ENCODE measurements around the gene CTSD. TPM values are rescaled to one million over a fixed set of nuclear protein-coding genes. Genes with fewer than 3 reads are reported as not detected.

The CTSD gene
- total RNA-seq, 1 donor from 2014 or later = 949 TPM

DNA sequence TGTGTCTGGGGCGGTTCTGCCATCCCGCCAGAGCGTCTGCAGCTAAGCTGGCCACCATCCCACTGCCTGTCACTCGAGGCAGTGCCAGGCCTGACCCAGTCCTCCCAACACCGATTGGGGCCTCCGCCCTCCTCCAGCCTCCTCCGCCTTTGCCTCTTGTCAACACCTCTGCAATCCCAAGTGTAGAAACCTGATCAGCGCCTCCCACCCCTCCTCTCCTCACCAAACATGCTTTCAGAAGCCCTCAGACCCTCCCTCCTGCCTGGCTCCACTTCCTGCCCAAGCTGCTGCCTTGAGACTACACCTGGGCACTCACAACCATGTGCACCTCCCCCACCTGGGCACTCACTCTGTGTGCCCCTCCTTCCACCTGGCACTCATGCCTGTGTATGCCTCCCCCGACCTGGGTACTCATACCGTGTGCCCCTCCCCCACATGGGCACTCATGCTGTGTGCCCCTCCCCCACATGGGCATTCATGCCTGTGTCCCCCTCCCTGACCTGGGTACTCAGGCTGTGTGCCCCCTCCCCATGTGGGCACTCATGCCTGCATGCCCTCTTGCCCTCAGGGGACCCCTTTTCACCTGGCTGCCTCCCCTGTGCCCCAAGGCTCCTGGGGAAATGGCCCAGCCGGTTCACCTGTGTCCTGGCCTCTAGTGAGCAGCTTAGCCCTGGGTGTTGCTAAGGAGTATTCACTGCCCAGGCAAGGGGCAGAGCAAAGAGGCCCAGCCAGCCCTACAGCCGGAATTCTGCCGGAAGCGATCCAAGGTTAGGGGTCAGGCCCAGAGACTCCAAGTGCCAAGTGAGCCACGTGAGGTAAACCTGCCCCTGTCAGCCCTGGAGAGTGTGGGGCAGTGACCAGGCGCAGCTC is 7.8 kb downstream of the CTSD start:
- H3K4me3 Mint-ChIP-seq (ENCODE audit: unreplicated experiment) = no peak overlapping the region
- H3K27ac Mint-ChIP-seq (ENCODE audit: unreplicated experiment) = peak overlapping the region; percentile 28
- TF ChIP-seq, protein P1, sequence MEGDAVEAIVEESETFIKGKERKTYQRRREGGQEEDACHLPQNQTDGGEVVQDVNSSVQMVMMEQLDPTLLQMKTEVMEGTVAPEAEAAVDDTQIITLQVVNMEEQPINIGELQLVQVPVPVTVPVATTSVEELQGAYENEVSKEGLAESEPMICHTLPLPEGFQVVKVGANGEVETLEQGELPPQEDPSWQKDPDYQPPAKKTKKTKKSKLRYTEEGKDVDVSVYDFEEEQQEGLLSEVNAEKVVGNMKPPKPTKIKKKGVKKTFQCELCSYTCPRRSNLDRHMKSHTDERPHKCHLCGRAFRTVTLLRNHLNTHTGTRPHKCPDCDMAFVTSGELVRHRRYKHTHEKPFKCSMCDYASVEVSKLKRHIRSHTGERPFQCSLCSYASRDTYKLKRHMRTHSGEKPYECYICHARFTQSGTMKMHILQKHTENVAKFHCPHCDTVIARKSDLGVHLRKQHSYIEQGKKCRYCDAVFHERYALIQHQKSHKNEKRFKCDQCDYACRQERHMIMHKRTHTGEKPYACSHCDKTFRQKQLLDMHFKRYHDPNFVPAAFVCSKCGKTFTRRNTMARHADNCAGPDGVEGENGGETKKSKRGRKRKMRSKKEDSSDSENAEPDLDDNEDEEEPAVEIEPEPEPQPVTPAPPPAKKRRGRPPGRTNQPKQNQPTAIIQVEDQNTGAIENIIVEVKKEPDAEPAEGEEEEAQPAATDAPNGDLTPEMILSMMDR (IDR thresholded peaks at IDR 0.05) = no peak
- peaks cover 79% of the 10 kb centered on the region for H3K4me1 Mint-ChIP-seq (ENCODE audit: low read depth)
- no peaks in the 10 kb centered on the region for H3K9me3 Mint-ChIP-seq (ENCODE audit: low read depth)
- DNase-seq (ENCODE audit: low spot score) = peak; percentile 82
- H3K27me3 Mint-ChIP-seq (ENCODE audit: low read depth) = no peaks in the 10 kb centered on the region
- peaks cover 11% of the 10 kb centered on the region for H3K36me3 Mint-ChIP-seq (ENCODE audit: low read depth)

DNA sequence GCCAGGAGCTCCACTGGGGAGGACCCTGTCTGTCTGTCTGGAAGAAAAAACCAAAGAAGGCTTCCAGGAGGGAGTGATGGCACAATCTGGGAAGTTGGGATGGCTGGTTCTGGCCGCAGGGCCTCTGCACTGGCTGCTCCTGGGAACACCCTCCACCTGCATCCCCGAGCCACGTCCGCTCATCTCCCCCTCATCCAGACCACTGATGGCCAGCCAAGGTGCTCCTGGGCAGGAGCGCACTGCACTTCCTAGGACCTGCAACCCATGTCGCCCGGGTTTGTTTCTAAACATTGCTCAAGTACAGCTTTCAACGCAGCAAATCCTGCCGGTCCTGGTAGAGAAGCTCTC is 8.4 kb downstream of the CTSD start:
- peaks cover 11% of the 10 kb centered on the region for H3K36me3 Mint-ChIP-seq (ENCODE audit: low read depth)

DNA sequence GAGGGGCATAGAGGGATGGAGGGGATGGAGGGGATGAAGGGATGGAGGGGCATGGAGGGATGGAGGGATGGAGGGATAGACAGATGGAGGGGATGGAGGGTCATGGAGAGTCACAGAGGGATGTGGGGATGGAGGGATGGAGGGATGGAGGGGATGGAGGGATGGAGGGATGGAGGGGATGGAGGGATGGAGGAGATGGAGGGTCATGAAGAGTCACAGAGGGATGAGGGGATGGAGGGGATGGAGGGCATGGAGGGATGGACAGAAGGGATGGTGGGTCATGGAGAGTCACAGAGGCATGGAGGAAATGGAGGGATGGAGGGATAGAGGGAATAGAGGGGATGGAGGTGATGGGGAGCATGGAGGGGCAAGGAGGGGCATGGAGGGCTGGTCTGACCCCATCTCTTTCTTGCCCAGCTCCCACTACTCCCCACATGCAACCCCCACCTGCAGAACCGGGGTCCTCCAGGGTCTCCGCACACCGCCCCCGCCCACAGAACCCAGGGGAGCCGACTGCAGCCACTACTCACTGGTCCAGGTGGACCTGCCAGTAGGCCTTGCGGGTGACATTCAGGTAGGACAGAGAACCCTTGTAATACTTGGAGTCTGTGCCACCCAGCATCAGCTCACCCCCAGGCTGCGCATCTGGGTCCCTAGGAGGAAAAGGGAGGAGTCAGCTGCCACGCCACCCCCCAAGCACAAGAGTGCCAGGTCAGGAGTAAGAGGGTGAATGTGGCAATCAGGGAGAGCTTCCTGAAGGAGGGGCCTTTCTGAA is 9.2 kb downstream of the CTSD start:
- no peaks in the 10 kb centered on the region for H3K27me3 Mint-ChIP-seq (ENCODE audit: low read depth)
- DNase-seq (ENCODE audit: low spot score) = peak; percentile 84
- no peaks in the 10 kb centered on the region for H3K9me3 Mint-ChIP-seq (ENCODE audit: low read depth)
- no peak overlapping the region for H3K4me3 Mint-ChIP-seq (ENCODE audit: unreplicated experiment)
- H3K36me3 Mint-ChIP-seq (ENCODE audit: low read depth) = peaks cover 11% of the 10 kb centered on the region
- no peak overlapping the region for H3K27ac Mint-ChIP-seq (ENCODE audit: unreplicated experiment)
- TF ChIP-seq, protein P1 (IDR thresholded peaks at IDR 0.05) = no peak
- H3K4me1 Mint-ChIP-seq (ENCODE audit: low read depth) = peaks cover 79% of the 10 kb centered on the region

More for the DNA sequence above, 8.4 kb downstream of the CTSD start:
- TF ChIP-seq, protein P1 (IDR thresholded peaks at IDR 0.05) = no peak
- Mint-ChIP-seq H3K4me1 (ENCODE audit: low read depth) (peaks cover 79% of the 10 kb centered on the region), H3K27ac (ENCODE audit: unreplicated experiment) (peak overlapping the region; percentile 28), H3K4me3 (ENCODE audit: unreplicated experiment) (no peak overlapping the region), H3K9me3 (ENCODE audit: low read depth) (no peaks in the 10 kb centered on the region), H3K27me3 (ENCODE audit: low read depth) (no peaks in the 10 kb centered on the region)
- DNase-seq (ENCODE audit: low spot score) = peak; percentile 68

DNA sequence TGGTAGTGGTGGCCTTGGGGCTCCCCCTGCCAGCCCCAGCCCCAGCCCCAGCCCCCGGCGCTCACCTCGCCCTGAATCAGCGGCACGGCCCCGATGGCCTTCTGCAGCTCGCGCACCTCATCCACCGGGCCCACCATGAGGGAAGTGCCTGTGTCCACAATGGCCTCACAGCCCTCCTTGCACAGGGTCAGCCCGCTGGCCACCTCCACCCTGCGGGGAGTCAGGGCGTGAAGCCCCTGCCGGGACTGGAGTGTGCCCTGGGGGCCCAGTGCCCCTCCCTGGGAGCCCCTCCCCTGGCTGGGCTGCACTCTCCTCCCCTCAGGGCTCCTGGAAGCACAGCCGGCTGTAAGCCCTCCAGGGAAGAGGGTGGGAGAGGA is 9.8 kb downstream of the CTSD start:
- TF ChIP-seq, protein P1 (IDR thresholded peaks at IDR 0.05) = no peak

DNA sequence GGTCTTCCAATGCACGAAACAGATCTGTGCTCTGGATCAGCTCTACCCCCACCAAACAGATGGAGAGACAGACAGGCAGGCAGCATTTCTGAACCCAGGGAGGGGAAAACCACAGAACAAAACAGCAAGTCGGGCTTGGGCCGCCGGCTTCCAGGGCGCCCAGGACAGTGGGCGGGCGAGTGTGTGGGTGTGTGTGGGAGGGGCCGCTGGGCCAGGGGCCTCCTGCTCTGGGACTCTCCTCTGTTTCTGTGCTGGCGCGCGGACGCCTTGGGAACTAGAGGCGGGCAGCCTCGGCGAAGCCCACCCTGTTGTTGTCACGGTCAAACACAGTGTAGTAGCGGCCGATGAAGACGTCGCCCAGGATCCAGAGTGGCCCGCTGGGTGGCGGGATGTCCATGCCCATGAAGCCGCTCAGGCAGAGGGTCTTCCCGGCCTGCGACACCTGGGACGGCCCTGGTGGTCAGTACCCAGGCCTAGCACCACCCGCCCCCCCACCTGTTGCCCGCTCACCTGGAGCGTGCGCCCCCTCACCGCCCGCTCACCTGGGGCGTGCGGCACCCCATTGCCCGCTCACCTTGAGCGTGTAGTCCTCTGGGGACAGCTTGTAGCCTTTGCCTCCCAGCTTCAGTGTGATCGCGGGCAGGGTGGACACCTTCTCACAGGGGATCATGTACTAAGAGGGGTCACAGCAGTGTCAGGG is 10.3 kb downstream of the CTSD start:
- peak overlapping the region; percentile 62 for H3K27ac Mint-ChIP-seq (ENCODE audit: unreplicated experiment)
- TF ChIP-seq, protein P1 (IDR thresholded peaks at IDR 0.05) = no peak
- H3K27me3 Mint-ChIP-seq (ENCODE audit: low read depth) = no peaks in the 10 kb centered on the region
- peak; percentile 92 for DNase-seq (ENCODE audit: low spot score)
- no peak overlapping the region for H3K4me3 Mint-ChIP-seq (ENCODE audit: unreplicated experiment)
- no peaks in the 10 kb centered on the region for H3K9me3 Mint-ChIP-seq (ENCODE audit: low read depth)
- peaks cover 12% of the 10 kb centered on the region for H3K36me3 Mint-ChIP-seq (ENCODE audit: low read depth)
- peaks cover 70% of the 10 kb centered on the region for H3K4me1 Mint-ChIP-seq (ENCODE audit: low read depth)

More for the DNA sequence above, 9.8 kb downstream of the CTSD start:
- peak; percentile 90 for DNase-seq (ENCODE audit: low spot score)
- Mint-ChIP-seq H3K36me3 (ENCODE audit: low read depth) (peaks cover 12% of the 10 kb centered on the region), H3K27me3 (ENCODE audit: low read depth) (no peaks in the 10 kb centered on the region), H3K27ac (ENCODE audit: unreplicated experiment) (no peak overlapping the region), H3K4me3 (ENCODE audit: unreplicated experiment) (no peak overlapping the region), H3K4me1 (ENCODE audit: low read depth) (peaks cover 76% of the 10 kb centered on the region), H3K9me3 (ENCODE audit: low read depth) (no peaks in the 10 kb centered on the region)
